ENCODE results near the gene INPP4B.

DNA sequence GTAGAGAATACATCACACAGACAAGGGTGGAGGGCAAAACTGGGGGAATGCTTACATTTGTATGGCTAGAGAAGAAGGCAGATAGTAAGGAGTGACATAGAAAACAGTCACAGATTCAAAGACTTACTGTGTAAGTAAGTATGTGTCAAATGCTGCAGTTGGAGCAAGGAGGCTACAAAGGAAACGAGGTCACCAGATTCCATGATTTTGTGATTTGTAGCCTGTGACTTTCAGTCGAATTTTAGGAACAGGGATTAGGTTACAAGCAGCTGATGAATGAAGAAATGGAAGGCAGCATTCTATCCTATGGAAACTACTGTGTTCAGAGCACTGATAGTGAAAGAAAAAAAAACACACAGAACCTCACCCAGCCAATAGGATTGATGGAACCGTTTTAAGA lies 801.8 kb downstream of the INPP4B start:
- TF ChIP-seq, protein P1, sequence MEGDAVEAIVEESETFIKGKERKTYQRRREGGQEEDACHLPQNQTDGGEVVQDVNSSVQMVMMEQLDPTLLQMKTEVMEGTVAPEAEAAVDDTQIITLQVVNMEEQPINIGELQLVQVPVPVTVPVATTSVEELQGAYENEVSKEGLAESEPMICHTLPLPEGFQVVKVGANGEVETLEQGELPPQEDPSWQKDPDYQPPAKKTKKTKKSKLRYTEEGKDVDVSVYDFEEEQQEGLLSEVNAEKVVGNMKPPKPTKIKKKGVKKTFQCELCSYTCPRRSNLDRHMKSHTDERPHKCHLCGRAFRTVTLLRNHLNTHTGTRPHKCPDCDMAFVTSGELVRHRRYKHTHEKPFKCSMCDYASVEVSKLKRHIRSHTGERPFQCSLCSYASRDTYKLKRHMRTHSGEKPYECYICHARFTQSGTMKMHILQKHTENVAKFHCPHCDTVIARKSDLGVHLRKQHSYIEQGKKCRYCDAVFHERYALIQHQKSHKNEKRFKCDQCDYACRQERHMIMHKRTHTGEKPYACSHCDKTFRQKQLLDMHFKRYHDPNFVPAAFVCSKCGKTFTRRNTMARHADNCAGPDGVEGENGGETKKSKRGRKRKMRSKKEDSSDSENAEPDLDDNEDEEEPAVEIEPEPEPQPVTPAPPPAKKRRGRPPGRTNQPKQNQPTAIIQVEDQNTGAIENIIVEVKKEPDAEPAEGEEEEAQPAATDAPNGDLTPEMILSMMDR (IDR thresholded peaks at IDR 0.05) = no peak
- TF ChIP-seq POLR2AphosphoS5 (IDR thresholded peaks at IDR 0.05) = no peak

Data from breast epithelium (tissue), 3 donors.